Activated naive CD4-positive, alpha-beta T cell treated with anti-CD3 and anti-CD28 coated beads, Interleukin-2, amount 50 U/mL, for 16 hours (primary cell): Measurements from ENCODE around the gene ELMOD1.

Experiments
- DNase-seq: peaks from one replicate; pipeline ENCODE4 v3.0.0-alpha.2; 2020

Gene ELMOD1

GRCh38 chr11:107651672-107652071 is 60.7 kb downstream of the ELMOD1 start:
- DNase-seq: no peak

GRCh38 chr11:107653076-107653475 is 62.1 kb downstream of the ELMOD1 start:
- DNase-seq: no peak

- DNase-seq: no peak
Measured at GRCh38 chr11:107655602-107656001, 64.7 kb downstream of the ELMOD1 start.

- no peak for DNase-seq
Measured at GRCh38 chr11:107659310-107659709, 68.4 kb downstream of the ELMOD1 start.

DNA sequence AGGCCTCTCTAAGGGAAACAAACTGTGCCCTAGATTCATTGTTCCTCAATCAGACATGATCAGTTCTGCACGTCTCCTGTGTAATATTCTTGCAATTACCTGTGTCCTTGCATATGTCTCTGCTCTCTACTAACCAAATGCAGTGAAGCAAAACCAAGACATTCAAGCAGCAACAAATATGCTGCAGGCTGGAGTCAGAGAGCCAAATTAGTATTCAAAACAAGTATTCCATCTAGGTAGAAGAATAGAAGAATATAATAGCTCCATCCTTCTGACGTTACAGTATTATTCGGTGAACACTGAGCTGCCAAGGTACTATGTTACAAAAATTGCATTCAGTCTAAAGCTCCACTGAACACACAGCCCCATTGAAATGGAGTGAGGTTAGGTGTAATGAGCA is 69.1 kb downstream of the ELMOD1 start:
- DNase-seq: no peak

- no peak for DNase-seq
Measured at GRCh38 chr11:107661656-107662055, 70.7 kb downstream of the ELMOD1 start.

GRCh38 chr11:107665018-107665417 is 74.1 kb downstream of the ELMOD1 start:
- no peak for DNase-seq

- DNase-seq: no peak
Measured at GRCh38 chr11:107666911-107667613, 76.1 kb downstream of the ELMOD1 start.

GRCh38 chr11:107669191-107669740 is 78.3 kb downstream of the ELMOD1 start:
- no peak for DNase-seq

- no peak for DNase-seq
Measured at GRCh38 chr11:107669893-107670601, 79.1 kb downstream of the ELMOD1 start.

DNA sequence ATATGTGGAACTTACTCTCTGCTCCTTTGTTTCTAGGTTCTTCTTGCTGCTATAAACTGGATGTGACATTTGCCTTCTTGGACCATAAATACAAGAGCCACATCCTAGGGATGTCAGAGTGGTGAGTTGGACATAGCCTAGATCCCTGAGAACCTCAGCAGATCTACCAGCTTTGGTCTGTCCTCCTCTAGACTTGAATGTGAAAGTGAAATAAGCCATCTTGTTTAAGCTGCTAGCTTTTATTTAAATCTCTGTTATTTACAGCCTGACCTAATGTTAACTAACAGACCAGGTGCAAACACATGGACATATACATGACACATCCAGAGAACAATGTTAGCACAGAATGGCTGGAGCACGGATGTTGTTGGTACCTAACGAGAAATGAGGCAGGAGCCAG is 85.0 kb downstream of the ELMOD1 start:
- no peak for DNase-seq

DNA sequence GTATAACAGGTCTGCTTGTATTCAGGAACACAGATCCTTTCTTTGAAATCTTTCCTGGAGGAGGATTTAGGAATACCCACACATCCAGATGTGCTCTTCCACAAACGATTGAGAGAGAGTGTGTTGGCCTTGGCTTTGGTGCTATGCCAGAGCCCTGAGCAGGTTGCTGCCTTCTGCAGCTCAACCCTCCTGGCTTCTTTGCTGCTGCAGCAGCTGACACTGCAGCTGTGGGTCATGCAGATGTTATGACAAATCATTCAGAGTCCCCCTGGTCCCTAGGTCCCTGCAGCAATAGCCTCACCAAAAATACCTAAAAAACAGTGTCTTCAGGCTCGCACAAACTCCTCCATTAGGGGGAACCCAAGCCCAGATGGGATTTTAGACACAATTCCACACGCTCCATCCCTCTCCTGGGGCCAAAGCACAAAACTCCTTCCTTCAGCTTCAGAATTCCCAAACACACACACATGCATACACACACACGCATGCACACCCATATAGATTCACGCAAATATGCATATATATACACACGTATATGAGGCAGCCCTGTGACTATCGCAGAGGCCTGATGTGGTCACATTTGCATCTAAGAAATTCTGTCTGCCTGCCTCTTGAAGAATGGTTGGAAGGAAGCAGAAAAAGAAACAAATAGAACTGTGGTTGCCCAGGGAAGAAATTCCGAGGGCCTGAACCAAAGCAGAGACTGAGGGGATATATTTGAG is 85.5 kb downstream of the ELMOD1 start:
- DNase-seq: no peak

DNA sequence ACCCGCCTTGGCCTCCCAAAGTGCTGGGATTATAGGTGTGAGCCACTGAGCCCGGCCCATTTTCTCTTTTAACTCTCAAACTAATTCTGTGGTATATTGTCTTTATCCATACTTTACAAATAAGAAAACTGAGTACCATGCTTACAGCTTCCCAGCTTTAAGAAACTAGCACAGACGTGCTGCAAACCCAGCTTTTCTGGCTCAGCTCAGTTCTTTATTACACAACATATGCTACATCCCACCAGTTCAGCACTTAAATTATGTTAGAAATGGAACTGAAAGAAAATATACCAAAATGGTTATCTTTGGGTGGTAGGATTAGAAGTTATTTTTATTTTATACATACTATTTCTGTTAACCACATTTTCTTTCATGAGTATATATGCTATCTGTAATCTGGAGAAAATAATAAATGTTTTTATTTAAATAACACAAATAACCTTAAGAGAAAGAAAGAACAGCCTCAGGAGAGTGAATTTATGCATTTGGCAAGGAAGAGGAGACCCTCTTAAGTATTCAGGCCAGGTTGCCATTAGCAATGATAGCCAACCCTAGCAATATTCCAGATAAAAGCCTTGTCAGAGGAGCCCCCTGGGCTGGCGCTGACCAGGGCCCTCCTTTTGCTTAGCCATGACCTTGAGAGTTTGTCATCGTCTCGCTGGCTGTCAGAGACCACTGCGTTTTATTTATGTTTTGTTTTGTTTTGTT is 87.1 kb downstream of the ELMOD1 start:
- no peak for DNase-seq

DNA sequence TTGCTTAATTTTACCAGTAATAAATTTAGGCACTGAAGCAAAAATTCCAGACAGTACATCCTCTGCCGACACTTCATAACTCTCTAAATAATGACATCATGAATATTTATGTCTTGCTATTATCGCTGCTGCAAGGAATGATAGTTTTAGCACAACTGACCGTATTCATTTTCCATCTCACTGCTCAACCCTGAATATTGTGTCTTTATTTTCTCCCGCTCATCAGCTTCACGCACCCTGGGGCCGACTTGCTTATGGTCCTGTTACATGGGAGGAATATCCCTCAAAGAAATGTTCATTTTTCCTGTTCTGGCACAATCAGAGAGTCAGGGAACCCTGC is 87.7 kb downstream of the ELMOD1 start:
- DNase-seq: no peak

GRCh38 chr11:107679255-107680024 is 88.5 kb downstream of the ELMOD1 start:
- DNase-seq: no peak

- no peak for DNase-seq
Measured at GRCh38 chr11:107682171-107682570, 91.2 kb downstream of the ELMOD1 start.

GRCh38 chr11:107682572-107682971 is 91.6 kb downstream of the ELMOD1 start:
- DNase-seq: no peak

DNA sequence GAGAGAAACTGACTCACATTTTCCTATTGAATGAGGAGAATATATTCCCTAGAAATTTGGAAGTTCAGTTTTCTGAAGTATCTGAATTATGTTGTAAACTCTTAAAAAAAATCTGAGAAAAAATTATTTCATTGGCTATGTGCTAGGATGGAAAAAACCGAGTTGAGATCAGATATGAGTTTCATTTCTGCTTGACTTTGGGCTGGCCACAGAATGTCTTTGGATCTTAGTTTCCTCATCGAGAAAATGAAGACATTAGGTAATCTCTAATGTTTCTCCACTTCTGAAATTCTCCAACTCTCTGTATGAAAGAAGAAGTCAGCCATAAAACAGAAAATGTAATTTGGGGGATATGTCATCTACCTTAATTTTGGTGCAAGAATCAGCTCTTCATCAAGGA is 92.1 kb downstream of the ELMOD1 start:
- DNase-seq: no peak

GRCh38 chr11:107683807-107684206 is 92.9 kb downstream of the ELMOD1 start:
- no peak for DNase-seq

DNA sequence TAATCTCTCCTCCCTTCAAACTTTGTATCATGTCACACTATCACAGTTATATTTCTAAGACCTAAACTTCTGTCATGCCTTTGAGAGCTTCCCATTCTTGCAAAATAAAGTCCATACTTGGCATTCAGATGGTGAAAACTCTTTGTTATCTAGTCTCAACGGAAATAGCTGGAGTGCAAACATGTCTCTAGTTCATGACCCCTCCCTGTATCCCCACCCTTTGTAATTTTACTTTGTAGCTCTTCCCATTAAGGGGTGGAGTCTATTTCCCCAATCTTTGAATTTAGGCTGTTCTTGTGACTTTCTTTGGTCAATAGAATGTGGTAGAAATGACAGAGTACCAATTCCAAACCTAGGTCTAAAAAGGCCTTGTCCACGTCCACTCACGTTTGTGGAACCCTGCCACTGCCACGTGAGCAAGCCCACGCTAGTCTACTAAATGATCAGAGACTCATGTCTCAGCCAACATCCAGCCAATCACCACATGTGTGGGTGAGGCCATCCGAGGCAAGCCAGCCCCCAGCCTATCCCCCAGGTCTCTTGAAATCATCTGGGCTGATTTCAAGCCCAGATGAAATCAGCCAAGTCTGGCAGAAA is 97.5 kb downstream of the ELMOD1 start:
- DNase-seq: no peak

- DNase-seq: peak; percentile 62
Measured at GRCh38 chr11:107689317-107690202, 98.6 kb downstream of the ELMOD1 start.
